Measurements from ENCODE around the gene WNK2.

DNA sequence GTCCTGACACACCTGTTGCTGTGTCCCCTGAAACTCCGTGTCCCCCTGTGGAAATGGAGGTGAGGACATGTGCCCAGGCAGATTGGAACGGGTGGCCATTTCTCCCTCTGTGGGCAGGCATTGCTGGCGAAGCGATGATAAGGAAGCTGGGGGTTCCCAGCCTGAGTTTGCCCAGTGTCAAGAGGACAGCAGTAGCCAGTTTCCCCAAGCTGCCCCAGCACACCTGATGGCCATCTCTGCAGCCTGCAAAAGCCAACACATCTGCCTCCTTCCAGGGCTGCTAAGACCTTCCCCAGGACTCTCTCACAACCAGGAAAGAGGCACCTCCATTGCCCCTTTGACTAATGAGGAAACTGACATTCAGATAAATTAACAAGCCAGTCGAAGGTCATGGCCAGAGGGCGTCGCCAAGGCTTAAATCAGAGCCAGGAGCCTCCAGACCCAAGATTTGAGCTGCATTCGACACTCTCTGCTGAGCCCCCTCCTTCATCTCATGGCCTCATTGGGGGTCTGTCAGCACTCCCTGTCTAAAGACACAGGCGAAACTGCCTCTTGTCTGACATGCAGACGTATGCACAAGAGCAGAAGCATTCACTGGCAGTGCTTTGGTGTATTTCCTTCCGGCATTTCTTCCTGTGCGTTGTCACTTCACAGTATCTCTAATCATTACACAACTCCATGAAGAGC lies 10.4 kb upstream of the WNK2 start:
- TF ChIP-seq POLR2A (IDR thresholded peaks at IDR 0.05), result no peak
- TF ChIP-seq CTCF (IDR thresholded peaks at IDR 0.05), result no peak
